Measurements from ENCODE around the gene SOX4. TPM values are rescaled to one million over a fixed set of nuclear protein-coding genes. Genes with fewer than 3 reads are reported as not detected.

The SOX4 gene
- total RNA-seq, 1 donor, result 90.2 TPM

- DNase-seq (ENCODE audit: low read depth in 2 of 3, low spot score in 2 of 3), result no peak
Measured at GRCh38 chr6:21611485-21611884, 17.9 kb downstream of the SOX4 start.

- no peak for DNase-seq (ENCODE audit: low read depth in 2 of 3, low spot score in 2 of 3)
Measured at GRCh38 chr6:21612067-21612745, 18.7 kb downstream of the SOX4 start.

GRCh38 chr6:21613809-21614208 lies 20.3 kb downstream of the SOX4 start:
- no peak for DNase-seq (ENCODE audit: low read depth in 2 of 3, low spot score in 2 of 3)

GRCh38 chr6:21614226-21614625 lies 20.7 kb downstream of the SOX4 start:
- DNase-seq (ENCODE audit: low read depth in 2 of 3, low spot score in 2 of 3), result no peak

- peak in 1 of 3 donors; percentile 57 for DNase-seq (ENCODE audit: low read depth in 2 of 3, low spot score in 2 of 3)
Measured at GRCh38 chr6:21615504-21615903, 22.0 kb downstream of the SOX4 start.

- DNase-seq (ENCODE audit: low read depth in 2 of 3, low spot score in 2 of 3), result no peak
Measured at GRCh38 chr6:21616005-21616404, 22.5 kb downstream of the SOX4 start.

- DNase-seq (ENCODE audit: low read depth in 2 of 3, low spot score in 2 of 3), result no peak
Measured at GRCh38 chr6:21625642-21626041, 32.1 kb downstream of the SOX4 start.

GRCh38 chr6:21626756-21627155 lies 33.2 kb downstream of the SOX4 start:
- DNase-seq (ENCODE audit: low read depth in 2 of 3, low spot score in 2 of 3), result no peak

- DNase-seq (ENCODE audit: low read depth in 2 of 3, low spot score in 2 of 3), result peak in 1 of 3 donors; percentile 54
Measured at GRCh38 chr6:21628160-21628559, 34.6 kb downstream of the SOX4 start.

GRCh38 chr6:21633511-21634109 lies 40.1 kb downstream of the SOX4 start:
- no peak for DNase-seq (ENCODE audit: low read depth in 2 of 3, low spot score in 2 of 3)

- DNase-seq (ENCODE audit: low read depth in 2 of 3, low spot score in 2 of 3), result no peak
Measured at GRCh38 chr6:21634582-21634981, 41.0 kb downstream of the SOX4 start.

- no peak for DNase-seq (ENCODE audit: low read depth in 2 of 3, low spot score in 2 of 3)
Measured at GRCh38 chr6:21636876-21637275, 43.3 kb downstream of the SOX4 start.

GRCh38 chr6:21639316-21639715 lies 45.8 kb downstream of the SOX4 start:
- DNase-seq (ENCODE audit: low read depth in 2 of 3, low spot score in 2 of 3), result no peak

Small RNA genes lying within 50 kb of the gene (small RNA-seq; reads per million reads assigned to genes)
- not detected for gene BOLA2P3

Measured in hematopoietic multipotent progenitor cell (in vitro differentiated cells).